Stimulated activated CD8-positive, alpha-beta memory T cell treated with anti-CD3 and anti-CD28 coated beads, Interleukin-12 subunit alpha, Interleukin-12 subunit beta, amount 100 ng/mL, for 1 hour (primary cell): Measurements from ENCODE around the gene TET2.

Source experiments
- DNase-seq: peaks from one replicate; pipeline ENCODE4 v3.0.0-alpha.2; 2020; ENCODE audit warnings: low read depth

The TET2 gene

GRCh38 chr4:105236202-105236915 lies 89.7 kb downstream of the TET2 start:
- DNase-seq = no peak

- no peak for DNase-seq
These were observed 90.2 kb downstream of the TET2 start for GRCh38 chr4:105236916-105237311.

DNA sequence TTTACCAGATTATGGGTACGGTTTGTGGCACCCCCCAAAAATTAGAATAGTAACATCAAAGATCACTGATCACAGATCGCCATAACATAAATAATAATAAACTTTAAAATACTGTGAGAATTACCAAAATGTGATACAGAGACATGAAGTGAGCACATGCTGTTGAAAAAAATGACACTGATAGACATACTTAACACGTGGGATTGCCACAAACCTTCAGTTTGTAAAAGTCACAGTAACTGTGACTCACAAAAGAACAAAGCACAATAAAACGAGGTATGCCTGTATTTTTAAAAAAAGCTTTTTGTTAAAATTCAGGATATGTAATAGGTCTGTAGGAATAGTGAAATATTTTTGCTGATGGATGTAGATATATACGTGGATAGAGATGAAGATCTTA lies 93.4 kb downstream of the TET2 start:
- no peak for DNase-seq

DNA sequence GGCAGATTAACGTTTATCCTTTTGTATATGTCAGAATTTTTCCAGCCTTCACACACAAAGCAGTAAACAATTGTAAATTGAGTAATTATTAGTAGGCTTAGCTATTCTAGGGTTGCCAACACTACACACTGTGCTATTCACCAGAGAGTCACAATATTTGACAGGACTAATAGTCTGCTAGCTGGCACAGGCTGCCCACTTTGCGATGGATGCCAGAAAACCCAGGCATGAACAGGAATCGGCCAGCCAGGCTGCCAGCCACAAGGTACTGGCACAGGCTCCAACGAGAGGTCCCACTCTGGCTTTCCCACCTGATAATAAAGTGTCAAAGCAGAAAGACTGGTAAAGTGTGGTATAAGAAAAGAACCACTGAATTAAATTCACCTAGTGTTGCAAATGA lies 94.8 kb downstream of the TET2 start:
- DNase-seq = no peak

GRCh38 chr4:105243446-105243845 lies 96.8 kb downstream of the TET2 start:
- no peak for DNase-seq

DNA sequence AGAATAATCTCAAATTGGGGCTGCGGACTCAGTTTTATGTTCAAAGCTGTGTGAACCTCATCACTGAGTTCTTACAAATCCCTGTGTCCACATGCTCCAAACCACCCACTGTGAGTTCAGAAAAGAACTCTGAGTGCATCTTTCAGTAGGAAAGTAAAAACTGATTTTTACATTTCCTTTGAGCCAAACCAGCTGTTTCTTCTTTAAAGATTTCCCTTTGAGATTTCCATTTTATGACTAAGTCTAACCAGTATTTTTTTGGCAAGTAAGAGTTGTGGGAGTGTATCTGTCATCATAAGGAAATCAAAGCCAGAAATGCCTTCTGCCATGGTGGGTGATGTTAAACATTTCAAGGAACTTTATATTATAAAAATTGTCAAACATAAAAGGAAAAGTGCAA lies 100.0 kb downstream of the TET2 start:
- no peak for DNase-seq

DNA sequence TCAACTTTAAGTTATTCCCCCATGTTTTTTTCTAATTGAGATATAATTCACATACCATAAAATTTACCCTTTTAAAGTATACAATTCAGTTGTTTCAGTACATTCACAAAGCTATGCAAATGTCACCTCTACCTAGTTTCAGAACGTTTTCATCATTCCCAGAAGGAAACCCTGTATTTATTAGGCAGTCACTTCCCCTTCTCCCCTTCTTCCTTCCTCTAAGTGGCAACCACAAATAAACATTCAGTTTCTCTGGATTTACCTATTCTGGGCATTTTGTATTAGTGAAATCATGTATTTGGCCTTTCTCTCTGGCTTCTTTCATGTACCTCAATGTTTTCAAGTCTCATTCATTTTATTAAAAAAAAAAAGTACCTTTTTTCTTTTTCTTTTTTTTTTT lies 101.9 kb downstream of the TET2 start:
- DNase-seq = no peak

- DNase-seq = no peak
These were observed 111.3 kb downstream of the TET2 start for GRCh38 chr4:105257817-105258495.

DNA sequence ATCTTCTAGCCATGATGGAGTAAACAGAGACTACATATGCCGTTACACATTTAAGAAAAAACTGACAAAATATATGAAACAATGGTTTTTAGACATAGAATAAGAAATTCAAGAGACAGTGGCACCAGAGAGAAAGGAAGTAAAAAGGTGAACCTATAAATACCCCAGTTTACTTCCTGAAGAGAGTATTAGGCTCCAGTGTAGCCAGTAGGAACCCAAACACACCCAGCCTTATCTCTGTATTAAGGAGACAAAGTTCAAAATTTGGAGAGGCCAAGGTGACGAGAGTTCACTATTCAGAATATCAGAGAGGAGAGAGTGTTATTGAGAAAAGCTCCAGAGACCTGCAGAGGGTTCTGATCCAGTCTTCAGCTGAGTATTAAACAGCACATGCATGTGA lies 119.0 kb downstream of the TET2 start:
- DNase-seq = no peak

GRCh38 chr4:105267280-105267679 lies 120.6 kb downstream of the TET2 start:
- no peak for DNase-seq

GRCh38 chr4:105272002-105272401 lies 125.3 kb downstream of the TET2 start:
- DNase-seq = no peak

DNA sequence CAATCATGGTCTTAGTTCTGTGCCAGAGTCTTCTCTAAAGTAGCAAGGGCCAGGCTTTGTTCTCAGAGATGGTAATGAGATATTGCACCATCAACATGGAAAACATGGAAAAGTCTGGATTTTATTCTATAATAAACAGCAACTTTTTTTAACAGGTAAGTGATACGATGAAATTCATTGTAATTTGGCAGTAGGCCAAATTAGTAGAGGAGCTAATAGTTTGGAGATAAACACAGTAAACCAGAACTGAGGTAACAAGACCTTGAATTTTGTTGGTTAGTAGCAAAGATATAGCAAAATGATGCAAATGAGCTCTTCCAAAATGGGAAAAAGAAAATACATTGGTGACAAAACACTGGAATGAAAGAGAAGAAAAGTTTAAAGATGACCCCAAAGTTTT lies 126.6 kb downstream of the TET2 start:
- DNase-seq = no peak

GRCh38 chr4:105274090-105274489 lies 127.4 kb downstream of the TET2 start:
- DNase-seq = no peak

- no peak for DNase-seq
These were observed 127.8 kb downstream of the TET2 start for GRCh38 chr4:105274504-105274903.

DNA sequence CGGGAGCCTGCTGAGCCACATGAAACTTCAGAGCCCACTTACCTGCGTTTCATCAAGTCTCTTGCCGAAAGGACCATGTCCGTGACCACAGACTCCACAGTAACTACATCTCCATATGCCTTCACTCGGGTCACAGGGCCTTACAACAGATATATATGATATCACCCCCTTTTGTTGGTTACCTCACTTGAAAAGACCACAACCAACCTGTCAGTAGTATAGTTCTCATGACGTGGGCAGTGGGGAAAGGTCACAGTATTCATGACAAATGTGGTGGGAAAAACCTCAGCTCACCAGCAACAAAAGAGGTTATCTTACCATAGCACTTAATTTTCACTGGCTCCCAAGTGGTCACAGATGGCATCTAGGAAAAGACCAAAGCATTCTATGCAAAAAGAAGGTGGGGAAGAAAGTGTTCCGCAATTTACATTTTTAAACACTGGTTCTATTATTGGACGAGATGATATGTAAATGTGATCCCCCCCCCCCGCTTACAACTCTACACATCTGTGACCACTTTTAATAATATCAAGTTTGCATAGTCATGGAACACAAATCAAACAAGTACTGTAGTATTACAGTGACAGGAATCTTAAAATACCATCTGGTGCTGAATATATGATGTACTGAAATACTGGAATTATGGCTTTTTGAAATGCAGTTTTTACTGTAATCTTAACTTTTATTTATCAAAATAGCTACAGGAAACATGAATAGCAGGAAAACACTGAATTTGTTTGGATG lies 129.9 kb downstream of the TET2 start:
- DNase-seq = no peak

GRCh38 chr4:105277702-105278101 lies 131.0 kb downstream of the TET2 start:
- DNase-seq = no peak

- no peak for DNase-seq
These were observed 132.6 kb downstream of the TET2 start for GRCh38 chr4:105279314-105279713.

DNA sequence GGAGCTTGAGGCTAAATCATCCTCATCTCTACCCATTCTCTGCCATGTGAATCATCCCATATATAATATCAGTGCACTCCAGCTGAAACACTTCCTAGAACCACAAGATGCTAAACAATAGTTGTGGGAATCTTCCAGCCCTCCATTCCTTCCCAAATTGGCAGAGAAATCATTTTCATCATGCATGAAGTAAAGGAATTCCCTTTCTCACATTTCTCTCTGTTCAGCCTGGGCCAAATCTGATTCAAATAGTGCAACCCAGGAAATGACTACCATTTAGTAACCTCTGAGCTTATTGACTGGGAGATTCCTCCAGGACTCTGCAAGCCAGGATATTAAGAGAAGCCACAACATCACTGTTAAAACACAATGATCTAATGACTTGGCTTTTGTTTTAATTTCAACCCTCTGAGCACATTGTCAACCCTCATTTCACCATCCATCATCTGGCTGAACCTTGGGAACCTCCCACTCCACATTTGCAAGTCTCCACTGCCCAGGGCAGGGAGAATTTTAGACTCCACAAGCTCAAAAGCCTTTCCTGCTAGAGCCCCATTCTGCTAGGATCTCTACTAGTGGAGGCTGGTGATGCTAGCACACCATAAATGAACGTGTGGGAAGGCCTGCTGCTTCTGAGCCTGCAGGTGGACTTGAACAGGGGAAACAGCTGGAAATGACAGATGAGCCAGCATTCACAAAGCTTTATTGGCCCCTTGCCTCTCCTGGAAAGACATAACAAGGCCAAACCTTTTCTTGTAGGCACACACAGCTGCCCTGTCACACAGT lies 133.9 kb downstream of the TET2 start:
- no peak for DNase-seq

GRCh38 chr4:105281124-105281415 lies 134.4 kb downstream of the TET2 start:
- no peak for DNase-seq

GRCh38 chr4:105282489-105282888 lies 135.8 kb downstream of the TET2 start:
- no peak for DNase-seq

GRCh38 chr4:105283501-105283900 lies 136.8 kb downstream of the TET2 start:
- no peak for DNase-seq

GRCh38 chr4:105288121-105288520 lies 141.4 kb downstream of the TET2 start:
- no peak for DNase-seq

- no peak for DNase-seq
These were observed 145.2 kb downstream of the TET2 start for GRCh38 chr4:105291925-105292324.
